HG02610 (cell line): ENCODE results near the gene SPDYE17.
"Not testable (repeated sequence)": the region's sequence is repeated elsewhere in the genome, so short reads cannot be mapped to it uniquely, and the experiment has no call there.

Experiments
- ATAC-seq: cut with Tn5 transposase; IDR thresholded peaks from one replicate; pipeline ENCODE4 v1.9.1; 2021; ENCODE audit warnings: mild to moderate bottlenecking, moderate library complexity; ENCODE audit not compliant: unreplicated experiment

Gene SPDYE17

GRCh38 chr7:77032261-77032660 lies at the start of gene SPDYE17:
TSS of gene SPDYE17 (minus strand) at chr7:77032361. CDS start at chr7:77030570, 1,791 bp downstream.
- not testable (repeated sequence) for ATAC-seq

- not testable (repeated sequence) for ATAC-seq
Measured at GRCh38 chr7:77080236-77080635, 48.1 kb upstream of the SPDYE17 start.

DNA sequence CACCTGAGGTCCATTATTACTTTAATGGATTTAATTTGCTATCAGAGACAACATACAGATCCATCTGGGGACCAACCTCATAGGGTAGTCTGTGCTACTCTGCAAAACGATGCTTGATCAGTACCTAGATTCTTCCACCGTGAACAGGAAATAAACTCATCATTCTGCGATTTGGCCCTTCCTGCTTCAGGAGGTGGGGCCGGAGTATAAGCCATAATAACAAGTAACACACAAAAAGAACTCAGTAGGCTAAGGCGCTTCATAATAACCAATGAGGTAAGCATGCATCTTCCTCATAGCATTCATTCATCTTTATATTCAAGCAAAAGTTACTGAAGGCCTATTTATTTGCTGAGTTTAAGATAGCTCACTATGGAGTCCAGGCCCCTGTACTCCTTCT lies 47.5 kb upstream of the SPDYE17 start:
- not testable (repeated sequence) for ATAC-seq

DNA sequence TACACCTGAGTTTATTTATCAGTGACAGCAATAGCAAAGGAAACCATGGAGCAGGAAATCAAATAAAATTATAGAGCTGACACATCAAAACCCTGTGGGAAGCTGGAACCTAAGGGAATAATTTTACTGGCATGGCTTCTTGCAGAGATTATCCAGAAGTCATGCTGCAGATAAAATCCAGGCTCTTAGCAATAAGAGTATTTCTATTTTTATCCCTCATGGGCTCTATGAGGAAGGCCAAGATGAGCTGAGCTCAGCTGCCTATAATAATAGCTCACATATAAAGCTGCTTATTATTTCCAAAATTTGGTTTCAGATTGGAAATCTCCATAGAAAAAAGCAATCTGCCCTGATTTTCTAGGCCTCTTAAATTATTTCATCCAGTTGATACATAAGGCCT lies 47.0 kb upstream of the SPDYE17 start:
- ATAC-seq, result not testable (repeated sequence)

GRCh38 chr7:77077060-77077459 lies 44.9 kb upstream of the SPDYE17 start:
- ATAC-seq, result not testable (repeated sequence)

GRCh38 chr7:77074786-77075396 lies 42.7 kb upstream of the SPDYE17 start:
- not testable (repeated sequence) for ATAC-seq

DNA sequence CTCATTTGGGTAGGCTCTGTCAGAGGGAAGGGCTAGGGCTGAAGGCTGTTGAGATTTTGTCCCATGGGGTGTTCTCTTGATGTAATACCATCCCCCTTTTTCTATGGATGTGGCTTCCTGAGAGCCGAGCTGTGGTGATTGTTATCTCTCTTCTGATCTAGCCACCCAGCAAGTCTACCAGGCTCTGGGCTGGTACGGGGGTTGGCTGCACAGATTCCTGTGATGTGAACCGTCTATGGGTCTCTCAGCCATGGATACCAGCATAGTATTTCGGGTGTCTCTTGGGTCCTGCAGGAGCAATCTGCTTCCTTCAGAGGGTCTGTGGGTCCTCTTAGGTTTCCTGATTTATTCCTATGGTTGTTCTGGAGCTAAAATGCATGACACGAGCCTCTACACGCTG lies 38.9 kb upstream of the SPDYE17 start:
- ATAC-seq, result not testable (repeated sequence)

GRCh38 chr7:77065869-77066268 lies 33.7 kb upstream of the SPDYE17 start:
- ATAC-seq, result not testable (repeated sequence)

DNA sequence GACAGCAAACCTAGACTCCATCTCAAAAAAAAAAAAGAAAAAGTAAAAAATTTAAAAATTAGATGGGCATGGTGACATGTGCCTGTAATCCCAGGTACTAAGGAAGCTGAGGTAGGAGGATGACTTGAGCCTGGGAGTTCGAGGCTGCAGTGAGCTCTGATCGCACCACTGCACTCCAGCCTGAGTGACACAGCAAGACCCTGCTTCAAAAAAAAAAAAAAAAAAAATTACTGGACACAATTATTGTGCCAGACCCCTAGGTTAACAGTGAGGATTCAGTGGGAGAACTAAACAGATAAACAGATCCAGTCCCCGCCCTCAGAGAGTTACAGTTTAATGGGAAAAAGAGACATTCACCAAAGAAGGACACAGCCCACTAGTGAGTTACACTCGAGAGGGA lies 31.6 kb upstream of the SPDYE17 start:
- ATAC-seq, result not testable (repeated sequence)

GRCh38 chr7:77062557-77062956 lies 30.4 kb upstream of the SPDYE17 start, which contains the start of gene SPDYE18:
TSS of gene SPDYE18 (minus strand) at chr7:77062558. CDS start at chr7:77060512, 2,046 bp downstream.
- not testable (repeated sequence) for ATAC-seq

DNA sequence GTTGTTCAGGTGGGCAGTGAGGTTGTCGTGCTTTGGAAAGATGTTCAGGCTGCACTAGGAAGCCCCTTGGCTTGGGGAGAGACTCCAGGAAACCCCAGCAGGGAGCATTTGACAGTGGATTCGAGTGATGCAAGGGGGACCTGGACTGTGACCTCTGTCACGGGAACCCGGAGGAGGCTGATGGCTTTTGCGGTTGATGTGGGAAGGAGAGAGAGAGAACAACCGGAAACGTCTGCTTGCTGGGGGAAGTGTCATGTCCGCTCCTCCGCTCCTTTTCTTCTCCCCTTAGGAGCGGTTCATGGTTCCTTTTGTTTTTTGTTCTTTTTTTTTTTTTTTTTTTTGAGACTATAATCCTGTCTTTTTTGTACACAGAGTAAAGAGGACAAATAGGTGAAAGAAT lies 5.8 kb downstream of the SPDYE17 start:
- not testable (repeated sequence) for ATAC-seq

GRCh38 chr7:77010074-77010680 lies 22.0 kb downstream of the SPDYE17 start:
- ATAC-seq, result not testable (repeated sequence)

DNA sequence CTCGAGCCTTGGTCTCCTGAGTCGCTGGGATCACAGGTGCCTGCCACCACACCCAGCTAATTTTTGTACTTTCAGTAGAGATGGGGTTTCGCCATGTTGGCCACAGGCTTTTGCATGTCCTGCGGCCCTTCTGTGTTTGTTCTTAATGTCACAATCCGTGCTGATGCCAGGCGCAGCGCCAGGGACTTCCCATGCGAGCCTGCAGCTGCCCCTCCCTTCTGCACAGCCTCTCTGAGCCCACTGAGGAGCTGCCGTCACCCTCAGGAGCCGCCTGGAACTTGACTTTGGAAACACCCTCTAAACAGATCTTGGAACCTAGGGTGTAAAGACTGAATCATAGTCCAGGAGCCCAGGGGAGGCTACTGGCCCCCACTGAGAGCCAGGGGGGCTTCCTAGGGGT lies 24.2 kb downstream of the SPDYE17 start:
- ATAC-seq, result not testable (repeated sequence)

DNA sequence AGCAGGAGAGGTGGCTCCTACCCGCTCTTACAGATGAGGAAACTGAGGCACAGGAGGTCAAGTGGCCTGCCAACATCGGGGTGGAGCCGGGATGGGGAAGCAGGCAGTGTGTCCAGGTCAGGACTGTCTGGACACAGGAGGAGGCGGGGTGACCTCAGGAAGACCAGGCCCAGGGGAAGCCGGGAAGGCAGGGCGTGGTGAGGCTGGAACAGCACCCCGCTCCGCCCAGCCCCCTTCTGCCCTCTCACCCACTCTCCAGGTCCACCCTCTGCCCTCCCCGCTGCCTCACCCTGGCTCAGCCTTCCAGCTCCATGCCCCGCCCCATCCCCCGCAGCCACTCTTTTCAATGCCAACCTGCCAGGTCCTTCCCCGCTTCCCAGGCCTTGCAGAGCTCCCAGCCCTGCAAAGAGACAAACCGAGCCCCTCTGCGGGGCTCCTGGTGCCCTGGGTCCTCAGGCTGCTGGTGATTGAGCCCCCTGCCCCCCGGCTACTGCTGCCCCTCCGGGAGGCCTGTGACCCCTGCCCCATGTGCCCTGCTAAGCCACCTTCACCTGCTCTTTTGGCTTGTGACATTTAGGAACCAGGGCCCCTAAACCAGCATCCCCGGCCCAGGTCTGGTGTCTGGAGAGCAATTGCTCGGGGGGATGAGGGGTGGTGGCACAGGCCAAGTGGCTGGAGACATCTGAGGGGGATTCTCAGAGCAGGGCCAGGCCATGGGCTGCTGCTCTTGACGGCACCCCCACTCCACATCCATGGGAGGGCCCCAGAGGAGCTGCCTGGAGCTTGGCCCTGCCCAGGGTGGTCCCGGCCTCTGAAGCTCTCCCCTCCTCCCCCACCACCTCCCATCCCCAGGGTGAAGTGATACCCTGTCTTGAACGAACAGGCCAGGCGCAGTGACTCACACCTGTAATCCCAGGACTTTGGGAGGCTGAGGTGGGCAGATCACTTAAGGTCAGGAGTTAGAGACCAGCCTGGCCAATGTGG lies 25.7 kb downstream of the SPDYE17 start:
- not testable (repeated sequence) for ATAC-seq

- ATAC-seq, result not testable (repeated sequence)
Measured at GRCh38 chr7:77005461-77006057, 26.6 kb downstream of the SPDYE17 start.

DNA sequence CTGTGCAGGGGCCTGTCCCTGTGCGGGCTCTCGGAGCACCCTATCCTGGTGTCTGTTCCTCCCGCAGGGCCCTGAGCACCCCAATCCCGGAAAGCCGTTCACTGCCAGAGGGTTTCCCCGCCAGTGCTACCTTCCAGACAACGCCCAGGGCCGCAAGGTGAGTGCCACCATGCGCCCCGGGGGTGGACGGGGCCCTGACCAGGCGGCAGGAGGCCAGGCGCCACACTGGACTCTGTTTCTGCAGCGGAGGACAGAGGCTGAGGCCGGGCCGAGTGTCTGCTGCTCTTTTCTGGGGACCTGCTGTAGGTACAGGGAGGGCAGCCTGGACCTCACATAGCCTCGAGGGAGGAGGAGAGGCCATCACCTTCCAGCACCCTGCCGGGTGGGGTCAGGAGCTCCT lies 28.0 kb downstream of the SPDYE17 start:
- ATAC-seq, result not testable (repeated sequence)

- ATAC-seq, result not testable (repeated sequence)
Measured at GRCh38 chr7:77003241-77003640, 28.9 kb downstream of the SPDYE17 start.

- not testable (repeated sequence) for ATAC-seq
Measured at GRCh38 chr7:77002678-77003233, 29.4 kb downstream of the SPDYE17 start.

DNA sequence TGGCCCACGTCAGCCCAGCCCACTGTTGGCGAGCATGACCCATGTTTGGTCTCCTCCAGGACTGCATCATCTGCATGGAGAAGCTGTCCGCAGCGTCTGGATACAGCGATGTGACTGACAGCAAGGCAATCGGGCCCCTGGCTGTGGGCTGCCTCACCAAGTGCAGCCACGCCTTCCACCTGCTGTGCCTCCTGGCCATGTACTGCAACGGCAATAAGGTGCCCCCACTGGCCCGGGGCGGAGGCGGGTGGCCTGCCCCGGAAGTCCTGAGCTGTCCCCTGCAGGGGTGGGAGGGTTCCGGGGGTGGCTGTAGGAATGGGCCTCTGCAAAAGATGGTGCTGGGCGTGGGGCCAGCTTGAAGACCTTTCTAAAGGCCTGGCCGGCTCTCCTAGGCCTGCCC lies 30.1 kb downstream of the SPDYE17 start:
- not testable (repeated sequence) for ATAC-seq

DNA sequence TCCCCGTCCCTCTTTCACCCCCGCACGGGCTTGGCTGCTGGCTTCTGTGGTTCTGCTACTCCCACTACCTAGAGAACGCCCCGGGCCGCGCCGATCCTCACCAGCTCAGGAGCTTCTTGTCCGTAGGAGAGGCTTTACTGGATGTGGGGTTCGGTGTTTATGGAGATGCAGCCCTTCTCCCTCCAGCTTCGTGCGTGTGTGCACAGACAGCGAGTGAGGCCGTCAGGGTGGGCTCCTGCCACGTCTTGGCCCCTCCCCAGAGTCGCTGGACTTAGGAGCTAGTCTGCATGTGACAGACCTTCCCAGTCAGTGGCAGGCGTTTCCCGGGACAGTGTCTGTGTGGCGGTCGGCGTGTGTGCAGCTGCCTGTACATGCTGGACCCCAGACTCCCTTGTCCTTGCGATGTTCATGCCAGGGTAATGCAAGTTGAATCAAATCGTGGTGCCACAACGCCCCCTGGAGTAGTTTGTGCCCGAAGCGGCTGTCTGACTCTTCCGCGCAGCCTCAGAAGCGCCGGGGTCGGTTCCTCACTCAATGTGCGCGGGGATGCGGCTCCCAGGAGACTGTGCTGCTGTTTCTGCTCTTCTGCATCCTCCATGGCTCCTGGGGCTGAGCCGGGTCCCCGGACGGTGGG lies 32.6 kb downstream of the SPDYE17 start:
- not testable (repeated sequence) for ATAC-seq
